Renal cortex interstitium (tissue), 15 donors: ENCODE measurements around the gene TMEM190. TPM values are rescaled to one million over a fixed set of nuclear protein-coding genes. Genes with fewer than 3 reads are reported as not detected.
"Not testable (repeated sequence)": the region's sequence is repeated elsewhere in the genome, so short reads cannot be mapped to it uniquely, and the experiment has no call there.

Experiments used
- DNase-seq, 11 donors: peaks; one replicate each; pipeline ENCODE4 v3.0.0-alpha.2; 2013; ENCODE audit warnings: low read depth in 9 of 11, low spot score in 4 of 11; ENCODE audit errors: extremely low read depth in 1 of 11
- long read RNA-seq, 16 experiments: transcript quantifications; one replicate each; lab custom pipeline, GENCODE V29; 2026
- polyA plus RNA-seq, 3 donors: library from polyadenylated mRNA; unstranded; fragments of 120-200 nt; gene quantifications; one replicate each; pipeline ENCODE4 v1.2.1, GENCODE V29; 2013; ENCODE audit not compliant: insufficient read length in 3 of 3

Gene TMEM190
- polyA plus RNA-seq: 1 to 10 TPM in 1 of 3 donors, under 1 TPM in 1, not detected in 1; 0.17 to 1.1 TPM
- long read RNA-seq, donor 1: 0 reads
- long read RNA-seq, donor 2: 0 reads
- long read RNA-seq, donor 3, partial matches to known transcripts: 0 of 1 reads
- long read RNA-seq, donor 3, other reads (novel, unspliced or antisense): 0 of 1 reads
- long read RNA-seq, donor 4: 0 reads
- long read RNA-seq, donor 5: 0 reads
- long read RNA-seq, donor 6: 0 reads
- long read RNA-seq, donor 7: 0 reads
- long read RNA-seq, donor 8, partial matches to known transcripts: 0 of 69 reads
- long read RNA-seq, donor 8, other reads (novel, unspliced or antisense): 69 of 69 reads
- long read RNA-seq, donor 9: 0 reads
- long read RNA-seq, donor 10: 0 reads
- long read RNA-seq, donor 11: 0 reads
- long read RNA-seq, donor 12: 0 reads
- long read RNA-seq, donor 13: 0 reads
- long read RNA-seq, donor 14, partial matches to known transcripts: 0 of 1 reads
- long read RNA-seq, donor 14, other reads (novel, unspliced or antisense): 0 of 1 reads
- long read RNA-seq, donor 15: 0 reads
- long read RNA-seq, donor 16: 0 reads

DNA sequence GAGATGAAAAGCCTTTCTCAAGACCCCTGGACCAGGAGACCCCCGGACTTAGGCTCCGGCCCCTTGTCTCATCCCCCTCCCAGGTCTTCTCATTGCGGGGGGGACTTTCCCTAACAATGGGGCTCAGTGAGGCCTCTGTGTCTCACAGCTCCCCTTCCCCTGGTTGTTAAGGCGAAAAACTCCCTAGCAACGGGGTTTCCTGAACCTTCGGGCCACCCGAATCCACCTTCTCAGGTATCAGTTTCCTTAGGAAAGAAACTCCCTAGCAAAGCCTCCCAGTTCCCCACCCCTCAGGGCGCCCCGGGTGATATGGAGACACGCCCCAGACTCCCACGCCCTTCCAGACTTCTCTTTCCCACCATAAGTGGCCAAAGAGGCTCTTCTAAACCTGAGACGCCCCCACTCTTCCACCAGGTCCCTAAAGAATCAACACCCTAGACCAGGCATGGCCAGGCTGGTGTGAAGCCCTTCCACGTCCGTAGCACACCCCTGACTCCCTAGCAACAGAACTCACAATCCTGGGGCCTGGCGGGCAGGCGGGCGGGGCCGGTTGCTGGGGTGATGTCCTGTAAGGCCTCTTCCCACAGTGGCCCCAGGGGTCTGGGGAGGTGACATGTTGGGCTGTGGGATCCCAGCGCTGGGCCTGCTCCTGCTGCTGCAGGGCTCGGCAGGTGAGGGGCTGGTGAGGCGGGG lies at the start of gene TMEM190:
TSS of gene TMEM190 (plus strand) at position 586 of the 693 bp plus-strand sequence. CDS start at position 614, 28 bp downstream.
- DNase-seq: no peak

DNA sequence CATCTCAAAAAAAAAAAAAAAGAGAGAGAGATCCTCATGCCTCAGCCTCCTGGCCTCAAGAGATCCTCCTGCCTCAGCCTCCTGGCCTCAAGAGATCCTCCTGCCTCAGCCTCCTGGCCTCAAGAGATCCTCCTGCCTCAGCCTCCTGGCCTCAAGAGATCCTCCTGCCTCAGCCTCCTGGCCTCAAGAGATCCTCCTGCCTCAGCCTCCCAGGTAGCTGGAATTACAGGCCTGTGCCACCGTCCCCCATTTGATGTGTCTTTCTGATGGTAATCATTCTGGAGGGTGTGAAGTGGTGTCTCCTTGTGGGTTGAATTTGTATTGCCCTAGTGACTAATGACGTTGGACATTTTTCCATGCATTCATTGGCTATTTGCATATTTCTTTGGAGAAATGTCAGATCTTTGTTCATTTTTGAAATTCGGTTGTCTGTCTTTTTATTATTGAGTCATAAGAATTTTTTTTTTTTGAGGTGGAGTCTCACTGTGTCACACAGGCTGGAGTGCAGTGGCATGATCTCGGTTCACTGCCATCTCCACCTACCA lies 47.8 kb upstream of the TMEM190 start:
- DNase-seq: not testable (repeated sequence)

DNA sequence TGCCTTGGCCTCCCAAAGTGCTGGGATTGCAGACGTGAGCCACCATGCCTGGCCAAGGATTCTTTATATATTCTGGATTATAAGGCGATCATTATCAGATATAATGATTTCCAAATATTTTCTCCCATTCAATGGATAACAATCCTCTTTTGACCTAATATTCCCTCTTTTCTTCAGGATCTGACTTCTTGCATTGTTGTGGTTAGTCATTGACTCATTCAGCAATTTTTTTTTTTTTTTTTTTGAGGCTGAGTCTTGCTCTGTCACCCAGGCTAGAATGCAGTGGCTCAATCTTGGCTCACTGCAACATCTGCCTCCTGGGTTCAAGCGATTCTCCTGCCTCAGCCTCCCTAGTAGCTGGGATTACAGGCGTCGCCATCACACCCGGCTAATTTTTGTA lies 46.8 kb upstream of the TMEM190 start:
- not testable (repeated sequence) for DNase-seq

DNA sequence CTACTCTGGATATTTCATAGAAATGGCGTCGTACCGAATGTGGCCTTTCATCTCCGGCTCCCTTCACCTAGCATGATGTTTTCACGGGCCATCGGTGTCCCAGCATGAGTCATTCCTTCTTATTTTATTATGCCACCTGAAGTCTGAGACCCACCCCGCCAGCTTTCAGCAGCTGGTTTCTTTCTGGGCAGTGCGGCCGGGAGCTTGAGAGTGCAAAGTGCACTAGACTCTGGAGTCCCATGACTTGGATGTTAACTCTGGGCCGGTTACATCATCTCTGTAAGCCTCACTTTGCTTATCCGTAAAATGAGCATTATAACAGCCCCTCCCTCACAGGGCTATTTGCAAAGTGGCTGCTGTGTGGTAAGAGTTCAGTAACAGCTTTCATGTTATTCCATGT lies 42.8 kb upstream of the TMEM190 start:
- DNase-seq: peak in 1 of 11 donors; percentile 60

DNA sequence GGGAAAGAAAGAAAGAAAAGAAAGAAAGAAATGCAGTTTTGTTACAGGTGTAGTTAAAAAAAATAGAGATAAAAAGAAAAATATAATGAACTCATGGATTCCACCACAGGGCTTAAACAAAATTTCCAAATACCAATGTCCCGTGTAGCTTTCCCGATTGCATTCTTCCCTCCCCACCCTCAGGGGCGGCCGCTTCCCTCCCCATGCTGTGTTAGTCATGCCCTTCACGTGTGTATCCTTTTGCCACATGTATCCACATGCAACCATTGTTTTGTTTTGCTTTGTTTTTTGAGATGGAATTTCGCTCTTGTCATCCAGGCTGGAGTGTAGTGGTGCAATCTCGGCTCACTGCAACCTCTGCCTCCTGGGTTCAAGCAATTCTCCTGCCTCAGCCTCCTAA lies 40.5 kb upstream of the TMEM190 start:
- no peak for DNase-seq

DNA sequence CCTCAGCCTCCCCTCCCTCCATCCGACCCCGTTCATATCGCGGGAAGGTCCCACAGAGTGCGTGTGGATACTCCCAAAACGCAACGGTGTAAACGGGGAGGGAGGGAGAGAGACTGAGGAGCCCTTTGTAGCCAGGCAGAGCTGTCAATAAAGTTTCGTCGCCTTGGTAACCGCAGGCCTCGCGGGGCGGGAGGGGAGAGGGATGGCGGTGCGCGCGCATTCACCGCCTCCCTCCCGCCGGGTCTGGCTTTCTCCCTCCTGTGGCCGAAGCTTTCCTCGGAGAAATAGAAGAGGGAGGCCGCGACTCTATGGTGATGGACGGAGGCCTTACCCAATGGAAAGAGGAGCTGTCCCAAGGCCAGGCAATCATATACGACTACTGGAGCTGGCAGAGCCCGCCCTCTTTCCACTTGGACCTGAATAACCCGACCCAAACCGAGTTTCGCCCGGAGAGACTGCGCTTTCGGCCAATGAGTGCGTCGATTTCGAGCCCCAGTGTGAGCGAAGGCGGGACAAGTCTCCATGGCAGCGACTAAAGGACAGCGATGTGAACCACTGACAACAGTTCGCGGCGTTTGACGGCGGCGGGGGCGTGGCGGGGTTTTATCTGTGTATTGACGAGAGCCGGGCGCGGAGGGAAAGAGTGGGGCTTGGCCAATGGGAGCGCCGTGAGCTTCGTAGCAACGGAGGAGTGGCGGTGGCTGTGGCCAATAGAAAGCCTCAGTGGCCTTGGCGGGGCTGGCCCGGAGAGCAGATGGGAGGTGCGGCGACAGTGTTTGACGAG lies 37.3 kb upstream of the TMEM190 start, which contains the start of gene KMT5C:
TSS of gene KMT5C (plus strand) at position 772 of the 784 bp plus-strand sequence. CDS start 2,061 bp downstream, outside the sequence.
- DNase-seq: peak; percentile 100

DNA sequence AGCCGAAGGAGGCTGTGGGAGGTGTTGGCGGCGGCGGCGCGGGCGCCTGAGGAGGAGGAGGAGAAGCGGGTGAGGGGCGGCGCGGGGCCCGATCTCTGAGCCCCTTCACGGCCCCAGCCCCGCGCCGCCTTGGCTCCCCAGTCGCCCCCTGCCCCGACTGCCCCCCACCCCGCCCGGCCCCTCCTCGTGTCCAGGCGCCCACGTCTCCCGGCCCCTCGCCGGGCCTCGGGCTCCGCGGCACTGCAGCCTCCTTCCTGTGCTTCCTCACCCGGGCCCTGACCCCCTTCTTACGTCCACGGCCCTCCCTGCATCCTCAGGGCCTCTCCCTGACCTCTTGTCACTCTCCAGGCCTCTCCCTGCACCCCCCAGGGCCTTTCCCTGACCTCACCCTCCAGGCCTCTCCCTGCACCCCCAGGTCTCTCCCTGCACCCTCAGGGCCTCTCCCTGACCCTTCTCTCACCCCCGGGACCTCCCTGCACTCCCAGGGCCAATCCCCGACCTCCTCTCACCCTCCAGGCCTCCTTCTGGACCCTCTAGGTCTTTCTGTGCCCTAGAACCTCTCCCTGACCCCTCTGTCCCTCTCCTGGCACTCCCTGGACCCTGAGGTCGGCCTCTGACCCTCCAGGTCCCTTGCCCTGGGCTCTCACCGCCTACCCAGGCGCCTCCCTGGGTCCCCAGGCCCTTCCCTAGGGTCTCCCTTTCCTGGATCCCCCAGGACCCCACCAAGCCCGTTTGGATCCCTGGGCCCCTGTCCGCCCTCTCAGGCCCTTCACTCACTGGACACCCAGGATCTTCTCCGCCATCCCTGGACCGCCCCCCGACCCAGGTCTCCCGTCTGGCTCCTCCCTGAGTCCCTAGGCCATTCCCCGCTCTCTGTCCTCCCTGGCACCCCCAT lies 36.5 kb upstream of the TMEM190 start:
- DNase-seq: no peak

DNA sequence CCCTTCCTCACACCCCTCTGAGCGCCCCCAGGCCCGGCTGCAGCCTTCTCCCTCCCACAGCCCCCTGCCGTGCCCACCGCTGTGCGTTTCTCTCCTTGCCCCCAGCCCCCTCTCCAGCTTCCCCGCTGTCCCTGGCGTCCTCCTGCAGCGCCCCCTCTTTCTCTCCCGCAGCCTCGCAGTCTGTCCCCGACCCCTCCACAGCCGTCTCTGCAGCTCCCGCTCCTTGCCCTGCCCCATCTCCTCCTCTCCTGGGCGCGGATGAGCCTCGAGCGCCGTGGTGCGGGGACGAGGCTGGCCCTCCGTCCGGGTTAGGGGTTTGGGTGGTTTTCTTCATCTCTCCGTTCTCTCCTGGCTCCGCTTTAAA lies 35.9 kb upstream of the TMEM190 start:
- peak in 1 of 11 donors; percentile 37 for DNase-seq

DNA sequence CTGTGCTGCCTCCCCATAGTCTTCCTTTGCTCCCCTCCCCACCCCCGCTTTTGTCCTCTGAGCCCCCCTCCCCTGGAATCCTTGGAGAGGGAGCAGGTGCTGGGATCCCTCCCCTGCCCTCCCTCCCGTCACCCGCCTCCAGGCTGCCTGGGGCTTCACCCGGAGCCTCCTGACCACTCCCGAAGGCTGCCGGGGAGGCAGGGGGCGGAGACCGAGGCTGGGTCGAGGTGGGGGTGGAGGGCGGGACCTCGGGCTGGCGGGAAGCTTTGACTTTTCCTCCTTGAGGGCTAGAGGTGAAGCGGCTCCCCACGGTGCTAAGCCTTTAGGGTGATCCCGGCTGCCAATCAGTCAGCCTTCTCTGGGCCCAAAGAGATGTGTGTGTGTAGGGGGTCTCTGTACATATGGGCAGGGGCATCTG lies 35.4 kb upstream of the TMEM190 start:
- DNase-seq: peak in 6 of 11 donors; percentile 45 to 74 (median 60)

DNA sequence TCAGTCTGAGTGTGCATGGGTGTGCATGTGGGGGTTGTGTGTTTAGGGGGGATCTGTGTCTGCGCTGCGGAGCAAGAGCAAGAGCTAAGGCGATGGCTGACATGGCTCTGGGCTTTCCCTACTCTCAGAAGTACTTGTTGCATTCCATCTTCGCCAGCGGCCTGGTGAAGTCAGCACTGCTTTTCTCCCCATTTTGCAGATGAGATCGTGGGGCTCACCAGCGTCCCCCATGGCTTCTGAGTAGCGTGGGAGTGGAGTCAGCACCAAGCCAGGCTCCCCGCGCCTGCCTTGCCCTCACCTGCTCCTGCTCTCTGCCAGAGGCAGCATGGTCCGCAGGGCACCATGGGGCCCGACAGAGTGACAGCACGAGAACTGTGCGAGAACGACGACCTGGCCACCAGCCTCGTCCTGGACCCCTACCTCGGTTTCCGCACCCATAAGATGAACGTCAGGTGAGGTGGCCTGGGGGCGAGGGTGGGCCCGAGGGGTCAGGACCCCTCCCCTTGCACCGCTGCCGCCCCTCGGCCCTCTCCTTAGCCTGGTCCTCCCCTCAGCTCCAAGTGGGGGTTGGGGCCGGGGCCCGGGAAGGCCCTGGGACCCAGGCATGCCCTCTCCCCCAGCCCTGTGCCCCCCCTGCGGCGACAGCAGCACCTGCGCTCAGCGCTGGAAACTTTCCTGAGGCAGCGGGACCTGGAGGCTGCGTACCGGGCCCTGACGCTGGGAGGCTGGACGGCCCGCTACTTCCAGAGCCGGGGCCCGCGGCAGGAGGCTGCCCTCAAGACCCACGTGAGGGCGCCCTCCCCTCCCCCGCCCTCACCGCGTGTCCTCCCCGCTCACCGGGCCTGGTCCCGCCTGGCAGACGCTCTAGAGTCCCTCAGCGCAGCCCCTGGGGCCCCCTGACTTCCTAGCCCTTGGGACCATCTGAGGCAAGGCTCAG lies 34.8 kb upstream of the TMEM190 start:
- no peak for DNase-seq

DNA sequence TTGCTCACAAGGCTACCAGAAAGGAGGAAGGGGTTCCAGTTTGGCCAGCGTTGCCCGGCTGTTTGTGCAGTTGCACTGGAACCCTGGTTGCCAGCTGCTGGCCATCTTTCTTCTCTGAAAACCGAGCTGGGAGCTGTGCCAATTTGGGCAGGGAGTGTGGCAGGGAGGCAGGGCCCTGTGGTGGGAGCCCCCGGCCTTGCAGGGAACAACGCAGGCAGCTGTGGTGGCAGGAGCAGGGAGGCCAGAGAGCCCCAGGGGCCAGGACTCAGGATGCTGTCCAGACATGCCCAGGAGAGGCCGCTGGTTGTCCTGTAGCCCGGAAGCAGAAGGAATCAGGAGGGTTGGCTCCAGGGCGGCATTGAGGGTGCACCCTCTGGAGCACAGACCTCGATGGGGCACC lies 32.2 kb upstream of the TMEM190 start:
- DNase-seq: no peak

DNA sequence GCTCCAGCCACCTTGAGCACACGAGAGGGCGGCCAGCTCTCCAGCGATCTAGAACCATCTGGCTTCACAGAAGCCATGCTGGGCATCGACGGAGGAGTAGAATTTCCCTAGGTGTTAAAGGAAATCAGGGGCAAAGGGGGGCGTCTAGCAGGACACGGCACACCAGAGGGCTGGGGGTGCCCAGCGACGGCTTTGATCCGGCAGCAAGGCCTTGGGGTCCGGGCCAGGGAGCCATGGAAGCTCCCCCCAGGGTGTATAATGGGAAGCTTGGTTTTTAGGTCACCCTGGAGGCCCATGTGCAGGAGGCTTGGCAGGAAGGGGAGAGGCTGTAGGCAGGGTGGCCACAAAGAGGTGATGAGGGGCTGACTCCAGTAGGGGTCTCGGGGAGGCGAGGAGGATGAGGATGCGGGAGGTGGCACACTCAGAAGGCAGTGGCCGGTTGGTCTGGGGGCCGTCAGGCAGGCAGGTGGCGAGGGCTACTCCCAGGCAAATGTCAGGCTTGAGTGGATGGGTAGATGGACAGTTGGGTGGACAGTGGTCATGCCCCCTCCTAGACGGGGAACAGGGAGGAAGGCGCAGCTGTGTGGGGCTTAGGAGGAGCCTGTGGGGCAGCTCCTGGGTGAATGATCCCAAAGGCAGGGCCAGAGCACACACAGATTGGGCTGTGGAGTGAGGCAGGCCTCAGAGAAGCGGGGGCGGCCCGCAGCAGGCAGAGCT lies 31.4 kb upstream of the TMEM190 start:
- no peak for DNase-seq

DNA sequence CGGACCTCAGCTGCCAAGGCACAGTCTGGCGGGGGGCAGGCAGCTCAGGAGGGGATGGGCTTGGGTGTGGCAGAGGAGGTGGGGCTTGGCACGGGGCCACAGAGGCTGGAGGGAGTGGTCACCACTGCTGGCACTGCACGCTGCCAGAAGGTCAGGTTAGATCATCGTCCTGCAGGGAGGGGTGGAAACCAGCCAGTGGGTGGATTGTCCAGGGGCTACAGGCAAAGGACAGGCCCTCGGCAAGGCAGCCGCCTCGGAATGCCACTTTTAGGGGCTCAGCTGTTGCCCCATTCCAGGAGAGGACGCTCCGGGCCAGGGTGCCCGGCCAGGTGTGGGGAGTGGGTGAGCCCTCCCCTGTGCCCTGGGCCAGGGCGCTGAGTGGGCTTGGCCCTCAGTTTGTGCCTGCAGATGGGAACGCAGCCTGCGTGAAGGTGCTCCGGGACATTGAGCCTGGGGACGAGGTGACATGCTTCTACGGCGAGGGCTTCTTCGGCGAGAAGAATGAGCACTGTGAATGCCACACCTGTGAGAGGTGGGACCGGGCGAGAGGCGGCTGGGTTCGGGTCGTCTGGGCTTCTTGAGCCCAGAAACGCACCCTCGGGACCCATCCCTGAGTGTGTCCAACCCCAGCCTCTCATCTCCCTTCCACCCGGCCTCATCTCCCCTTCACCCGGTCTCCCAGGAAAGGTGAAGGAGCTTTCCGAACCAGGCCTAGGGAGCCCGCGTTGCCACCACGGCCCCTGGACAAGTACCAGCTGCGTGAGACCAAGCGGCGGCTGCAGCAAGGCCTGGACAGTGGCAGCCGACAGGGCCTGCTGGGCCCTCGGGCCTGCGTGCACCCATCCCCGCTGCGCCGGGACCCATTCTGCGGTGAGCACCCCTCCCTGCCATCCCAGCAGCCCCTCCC lies 30.6 kb upstream of the TMEM190 start:
- no peak for DNase-seq

DNA sequence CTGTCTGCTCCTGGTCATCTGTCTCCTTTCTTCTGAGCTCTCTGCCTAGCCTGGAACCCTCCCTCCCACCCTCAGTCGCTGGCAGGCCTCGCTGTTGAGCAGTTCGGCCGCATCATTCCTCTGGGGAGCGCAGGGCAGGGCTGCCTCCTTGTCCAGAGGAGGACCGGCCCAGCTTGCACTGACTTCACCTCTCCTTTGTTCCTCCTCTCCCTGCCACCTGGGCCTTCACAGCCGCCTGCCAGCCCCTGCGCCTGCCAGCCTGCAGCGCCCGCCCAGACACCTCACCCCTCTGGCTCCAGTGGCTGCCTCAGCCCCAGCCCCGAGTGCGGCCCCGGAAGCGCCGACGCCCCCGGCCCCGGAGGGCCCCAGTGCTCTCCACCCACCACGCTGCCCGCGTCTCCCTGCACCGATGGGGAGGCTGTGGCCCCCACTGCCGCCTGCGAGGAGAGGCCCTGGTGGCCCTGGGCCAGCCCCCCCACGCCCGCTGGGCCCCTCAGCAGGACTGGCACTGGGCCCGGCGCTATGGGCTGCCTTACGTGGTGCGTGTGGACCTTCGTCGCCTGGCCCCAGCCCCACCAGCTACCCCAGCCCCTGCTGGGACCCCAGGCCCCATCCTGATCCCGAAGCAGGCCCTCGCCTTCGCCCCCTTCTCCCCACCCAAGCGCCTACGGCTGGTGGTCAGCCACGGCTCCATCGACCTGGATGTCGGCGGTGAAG lies 29.7 kb upstream of the TMEM190 start:
- DNase-seq: no peak
